ENCODE results near the gene AGBL1. TPM values are rescaled to one million over a fixed set of nuclear protein-coding genes. Genes with fewer than 3 reads are reported as not detected.

The AGBL1 gene
- total RNA-seq, 2 donors from 2014 or later, result not detected

GRCh38 chr15:86392874-86393273, 313.2 kb downstream of the AGBL1 start:
- no peaks in the 10 kb centered on the region for H3K36me3 ChIP-seq
- TF ChIP-seq, protein P1, sequence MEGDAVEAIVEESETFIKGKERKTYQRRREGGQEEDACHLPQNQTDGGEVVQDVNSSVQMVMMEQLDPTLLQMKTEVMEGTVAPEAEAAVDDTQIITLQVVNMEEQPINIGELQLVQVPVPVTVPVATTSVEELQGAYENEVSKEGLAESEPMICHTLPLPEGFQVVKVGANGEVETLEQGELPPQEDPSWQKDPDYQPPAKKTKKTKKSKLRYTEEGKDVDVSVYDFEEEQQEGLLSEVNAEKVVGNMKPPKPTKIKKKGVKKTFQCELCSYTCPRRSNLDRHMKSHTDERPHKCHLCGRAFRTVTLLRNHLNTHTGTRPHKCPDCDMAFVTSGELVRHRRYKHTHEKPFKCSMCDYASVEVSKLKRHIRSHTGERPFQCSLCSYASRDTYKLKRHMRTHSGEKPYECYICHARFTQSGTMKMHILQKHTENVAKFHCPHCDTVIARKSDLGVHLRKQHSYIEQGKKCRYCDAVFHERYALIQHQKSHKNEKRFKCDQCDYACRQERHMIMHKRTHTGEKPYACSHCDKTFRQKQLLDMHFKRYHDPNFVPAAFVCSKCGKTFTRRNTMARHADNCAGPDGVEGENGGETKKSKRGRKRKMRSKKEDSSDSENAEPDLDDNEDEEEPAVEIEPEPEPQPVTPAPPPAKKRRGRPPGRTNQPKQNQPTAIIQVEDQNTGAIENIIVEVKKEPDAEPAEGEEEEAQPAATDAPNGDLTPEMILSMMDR (IDR thresholded peaks at IDR 0.05), result no peak
- H3K4me1 ChIP-seq, result no peaks in the 10 kb centered on the region
- H3K9me3 ChIP-seq, result no peaks in the 10 kb centered on the region
- no peak for DNase-seq (ENCODE audit: low spot score)
- no peak overlapping the region for H3K4me3 ChIP-seq
- H3K27me3 ChIP-seq, result no peaks in the 10 kb centered on the region
- no peak overlapping the region for H3K27ac ChIP-seq

- no peak overlapping the region for H3K27ac ChIP-seq
- no peaks in the 10 kb centered on the region for H3K36me3 ChIP-seq
- no peaks in the 10 kb centered on the region for H3K9me3 ChIP-seq
- H3K27me3 ChIP-seq, result no peaks in the 10 kb centered on the region
- H3K4me1 ChIP-seq, result no peaks in the 10 kb centered on the region
- TF ChIP-seq, protein P1 (IDR thresholded peaks at IDR 0.05), result no peak
- DNase-seq (ENCODE audit: low spot score), result no peak
- H3K4me3 ChIP-seq, result no peak overlapping the region
These were observed 315.2 kb downstream of the AGBL1 start for GRCh38 chr15:86394866-86395265.

- no peak overlapping the region for H3K27ac ChIP-seq
- no peaks in the 10 kb centered on the region for H3K4me1 ChIP-seq
- DNase-seq (ENCODE audit: low spot score), result no peak
- no peaks in the 10 kb centered on the region for H3K27me3 ChIP-seq
- TF ChIP-seq, protein P1 (IDR thresholded peaks at IDR 0.05), result no peak
- no peaks in the 10 kb centered on the region for H3K9me3 ChIP-seq
- H3K4me3 ChIP-seq, result no peak overlapping the region
- no peaks in the 10 kb centered on the region for H3K36me3 ChIP-seq
These were observed 319.6 kb downstream of the AGBL1 start for GRCh38 chr15:86399041-86399954.

DNA sequence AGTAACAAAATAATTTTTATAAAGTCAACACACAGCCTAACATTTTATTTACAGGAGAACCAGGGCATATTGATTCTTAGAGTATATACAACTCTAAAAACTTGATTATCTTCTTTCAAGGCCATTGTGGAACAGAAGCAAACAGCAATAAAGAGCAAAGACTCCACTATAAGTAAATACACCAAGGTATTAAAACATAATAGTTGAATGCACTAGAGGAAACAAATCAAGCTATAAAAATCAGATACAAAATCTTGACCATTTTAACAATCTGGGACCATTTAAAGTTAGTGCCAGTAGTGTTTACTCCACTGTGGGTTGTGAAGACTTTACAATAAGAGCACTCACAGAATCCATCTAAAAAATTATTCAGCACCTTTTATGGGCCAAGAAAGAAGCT, 323.6 kb downstream of the AGBL1 start:
- Histone ChIP-seq H3K27me3 (no peaks in the 10 kb centered on the region), H3K4me1 (no peaks in the 10 kb centered on the region), H3K27ac (no peak overlapping the region), H3K4me3 (no peak overlapping the region), H3K36me3 (no peaks in the 10 kb centered on the region), H3K9me3 (no peaks in the 10 kb centered on the region)
- DNase-seq (ENCODE audit: low spot score), result no peak
- TF ChIP-seq, protein P1 (IDR thresholded peaks at IDR 0.05), result no peak

DNA sequence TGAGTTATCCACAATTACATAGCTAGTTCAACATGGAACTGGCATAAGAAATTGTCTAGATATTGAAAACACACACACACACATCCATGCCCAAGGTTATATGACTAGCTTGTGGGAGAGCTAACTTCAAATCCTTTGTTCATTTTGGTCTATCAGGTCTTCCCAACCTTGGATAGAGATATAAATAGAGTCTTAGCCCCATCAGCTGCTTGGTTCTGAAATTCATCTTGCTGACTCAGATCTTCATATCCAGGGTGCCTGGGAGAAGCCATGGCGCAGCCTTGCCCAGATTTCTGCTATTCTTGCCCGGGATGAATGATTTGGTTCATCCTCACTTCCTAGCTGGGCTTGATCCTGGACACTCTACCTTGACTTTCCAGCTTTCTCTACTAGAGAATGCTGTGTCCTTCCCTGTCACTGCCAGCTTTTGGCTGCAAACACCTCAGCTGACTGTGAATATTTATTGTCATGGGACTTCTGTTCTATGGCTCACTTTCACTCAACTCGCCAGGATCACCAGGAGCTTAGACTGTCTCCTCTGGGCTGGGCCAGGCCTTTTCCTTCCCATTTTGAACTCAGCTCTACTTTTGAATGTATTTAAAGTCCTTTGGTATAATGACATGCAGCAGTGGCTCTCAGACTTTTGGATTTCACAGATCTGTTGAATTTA, 324.4 kb downstream of the AGBL1 start:
- Histone ChIP-seq H3K36me3 (no peaks in the 10 kb centered on the region), H3K27me3 (no peaks in the 10 kb centered on the region), H3K4me3 (no peak overlapping the region), H3K4me1 (no peaks in the 10 kb centered on the region), H3K9me3 (no peaks in the 10 kb centered on the region), H3K27ac (no peak overlapping the region)
- TF ChIP-seq, protein P1 (IDR thresholded peaks at IDR 0.05), result no peak
- DNase-seq (ENCODE audit: low spot score), result no peak

All from right atrium auricular region (tissue), 2 donors.